ENCODE data around the gene C6orf89. TPM values are rescaled to one million over a fixed set of nuclear protein-coding genes. Genes with fewer than 3 reads are reported as not detected.

The C6orf89 gene
- total RNA-seq, 1 experiment from 2014 or later = 13.2 TPM

GRCh38 chr6:36867471-36868224 lies 18.1 kb upstream of the C6orf89 start (continued):
- TF ChIP-seq ZNF281 (CRISPR knock-in tag; IDR thresholded peaks at IDR 0.05) = no peak
- no peak for TF ChIP-seq ETV6 (CRISPR knock-in tag; IDR thresholded peaks at IDR 0.05)
- TF ChIP-seq ZNF317 (CRISPR knock-in tag; IDR thresholded peaks at IDR 0.05; ENCODE audit: borderline replicate concordance, low read depth) = no peak
- TF ChIP-seq TP53 (CRISPR knock-in tag; IDR thresholded peaks at IDR 0.05) = no peak

- no peak for TF ChIP-seq TP53 (CRISPR knock-in tag; IDR thresholded peaks at IDR 0.05)
- no peak for TF ChIP-seq ZNF423 (CRISPR knock-in tag; IDR thresholded peaks at IDR 0.05)
- no peak for TF ChIP-seq MXD4 (CRISPR knock-in tag; IDR thresholded peaks at IDR 0.05; ENCODE audit: borderline replicate concordance)
- no peak for TF ChIP-seq FOXK1 (CRISPR knock-in tag; IDR thresholded peaks at IDR 0.05)
- no peak for TF ChIP-seq ZNF425 (CRISPR knock-in tag; conservative IDR thresholded peaks at IDR 0.05)
- no peak for TF ChIP-seq ZNF532 (CRISPR knock-in tag; IDR thresholded peaks at IDR 0.05; ENCODE audit: borderline replicate concordance)
- no peak overlapping the region for H3K4me3 Mint-ChIP-seq
- H3K27me3 Mint-ChIP-seq (ENCODE audit: low read depth) = peaks cover 2% of the 10 kb centered on the region; the same call in 1 of the 2 replicates
- ATAC-seq (no peak), DNase-seq (ENCODE audit: low spot score) (no peak)
- H3K9me3 Mint-ChIP-seq = no peaks in the 10 kb centered on the region
- POLR2A ChIA-PET = interaction anchor here (0.6 kb wide), 1 partner anchor 26 kb away, joined by 5 read pairs; no protein-coding TSS in a partner anchor
- no peak overlapping the region; the same call in 1 of the 2 replicates for H3K27ac Mint-ChIP-seq
- peaks cover 26% of the 10 kb centered on the region for H3K4me1 Mint-ChIP-seq
- peaks cover 33% of the 10 kb centered on the region for H3K36me3 Mint-ChIP-seq
- CTCF ChIA-PET = interaction anchor here (0.8 to 6.4 kb wide), 3 partner anchors 14 to 146 kb away, joined by 5 to 70 read pairs (median 8); partner anchors contain the start of gene C6orf89
Measured at GRCh38 chr6:36871686-36872085, 14.1 kb upstream of the C6orf89 start.

- no peak for DNase-seq (ENCODE audit: low spot score)
- peaks cover 7% of the 10 kb centered on the region for H3K27me3 Mint-ChIP-seq (ENCODE audit: low read depth)
- peaks cover 19% of the 10 kb centered on the region for H3K4me1 Mint-ChIP-seq
- ChIA-PET POLR2A (interaction anchor here (0.9 kb wide), 1 partner anchor 61 kb away, joined by 4 read pairs; no protein-coding TSS in a partner anchor), CTCF (interaction anchor here (1.0 to 6.4 kb wide), 18 partner anchors 9 to 147 kb away, joined by 3 to 70 read pairs (median 8); partner anchors contain the start of gene C6orf89)
- peaks cover 3% of the 10 kb centered on the region; the same call in 1 of the 2 replicates for H3K9me3 Mint-ChIP-seq
- peaks cover 22% of the 10 kb centered on the region for H3K36me3 Mint-ChIP-seq
- no peak for ATAC-seq
- no peak overlapping the region for H3K27ac Mint-ChIP-seq
- peak overlapping the region; percentile 93 for H3K4me3 Mint-ChIP-seq
- TF ChIP-seq ZNF532 (CRISPR knock-in tag; IDR thresholded peaks at IDR 0.05; ENCODE audit: borderline replicate concordance) (no peak), ZNF396 (CRISPR knock-in tag; IDR thresholded peaks at IDR 0.05; ENCODE audit: borderline replicate concordance) (no peak), ZNF281 (CRISPR knock-in tag; IDR thresholded peaks at IDR 0.05) (no peak), MAX (CRISPR knock-in tag; IDR thresholded peaks at IDR 0.05) (no peak), NR3C1 (CRISPR knock-in tag; conservative IDR thresholded peaks at IDR 0.05; ENCODE audit: low read depth) (no peak), ETV6 (CRISPR knock-in tag; IDR thresholded peaks at IDR 0.05) (no peak)
Measured at GRCh38 chr6:36873115-36873514, 12.6 kb upstream of the C6orf89 start.

All from WTC11 (cell line).